Sigmoid colon (tissue), 7 donors: Measurements from ENCODE around the gene COL23A1. TPM values are rescaled to one million over a fixed set of nuclear protein-coding genes. Genes with fewer than 3 reads are reported as not detected.

Experiments
- DNase-seq: peaks from one replicate; pipeline ENCODE4 v3.0.0-alpha.2; 2019
- H3K27ac ChIP-seq, 4 donors: fragments of 200-600 bp; sonication (generic); one replicate each; pipeline ENCODE4 v1.5.1; 2016 to 2019; ENCODE audit warnings: mild to moderate bottlenecking in 1 of 4
- H3K27me3 ChIP-seq, 3 donors: fragments of 200-600 bp; sonication (generic); one replicate each; pipeline ENCODE4 v1.5.1; 2019; ENCODE audit warnings: mild to moderate bottlenecking in 1 of 3
- H3K36me3 ChIP-seq, 4 donors: fragments of 200-600 bp; sonication (generic); one replicate each; pipeline ENCODE4 v1.5.1; 2016 to 2019
- H3K4me1 ChIP-seq, 4 donors: fragments of 200-600 bp; sonication (generic); one replicate each; pipeline ENCODE4 v1.5.1; 2017 to 2019
- H3K4me3 ChIP-seq, 4 donors: fragments of 200-600 bp; sonication (generic); one replicate each; pipeline ENCODE4 v1.5.1; 2017 to 2019; ENCODE audit warnings: mild to moderate bottlenecking in 2 of 4, moderate library complexity in 1 of 4
- H3K9me3 ChIP-seq, 4 donors: fragments of 200-600 bp in 3 of 4; sonication (generic) in 3 of 4; one replicate each; pipeline versions ENCODE4 v1.5.1 to v1.6.1; 2013 to 2019
- CTCF ChIP-seq, 4 experiments: fragments of 450-650 bp in 3 of 4; fragments of 200-600 bp in 1 of 4; IDR thresholded peaks; one replicate each; pipeline ENCODE4 v1.5.1; 2016 to 2019; ENCODE audit warnings: antibody characterized with exemption in 4 of 4, mild to moderate bottlenecking in 3 of 4, moderate library complexity in 2 of 4
- EP300 ChIP-seq, 4 donors: sonication (generic); formaldehyde crosslinking; IDR thresholded peaks; one replicate each; pipeline ENCODE4 v1.6.1; 2017; ENCODE audit warnings: antibody characterized with exemption in 4 of 4
- POLR2A ChIP-seq, 2 donors: fragments of 450-650 bp; IDR thresholded peaks; one replicate each; pipeline ENCODE4 v1.6.1; 2016; ENCODE audit warnings: antibody characterized with exemption in 2 of 2, mild to moderate bottlenecking in 2 of 2, moderate library complexity in 2 of 2
- POLR2AphosphoS5 ChIP-seq, 4 donors: sonication (generic); formaldehyde crosslinking; IDR thresholded peaks; one replicate each; pipeline ENCODE4 v1.6.1; 2017; ENCODE audit warnings: antibody characterized with exemption in 4 of 4
- WGBS, 2 donors: extraction: QIAGEN DNeasy Blood & Tissue Kit; methylation state at CpG; one replicate each; pipeline ENCODE4 v1.1.7; 2013; 5-methylcytosine and 5-hydroxymethylcytosine counted together
- intact Hi-C: fragments of 100-400 bp; cut with DNase I; formaldehyde crosslinking; loops from one replicate; pipeline ENCODE4 v1.15.1; 2023
- polyA plus RNA-seq, 3 donors: library from polyadenylated mRNA; stranded (reverse); fragments of 200-250 nt; gene quantifications; one replicate each; pipeline ENCODE4 v1.2.3, GENCODE V29; 2013
- total RNA-seq, 4 donors: library from RNA; depleted of rRNA; stranded (reverse); fragments of >200 nt; gene quantifications; one replicate each; pipeline ENCODE4 v1.1.0, GENCODE V29; 2016
- donor health status: healthy with polysubstance abuse.
- donor health status: Bipolar disorder and iron deficiency.
- donor health status: healthy.

Gene COL23A1
- total and polyA plus RNA-seq, 7 donors: 0.28 to 1.2 (median 0.57) TPM; not detected in 1

- Histone ChIP-seq H3K9me3 (no peaks in the 10 kb centered on the region), H3K27ac (no peak overlapping the region), H3K4me3 (no peak overlapping the region), H3K27me3 (no peaks in the 10 kb centered on the region), H3K4me1 (no peaks in the 10 kb centered on the region), H3K36me3 (no peaks in the 10 kb centered on the region)
- intact Hi-C loops: no loop called here
- 77 to 82% methylated on average over 10 of the region's 10 CpGs for WGBS, 2 donors
- peak; percentile 27 for DNase-seq
- TF ChIP-seq CTCF (IDR thresholded peaks at IDR 0.05): no peak
- TF ChIP-seq POLR2AphosphoS5 (IDR thresholded peaks at IDR 0.05): no peak
- TF ChIP-seq POLR2A (IDR thresholded peaks at IDR 0.05): no peak
Observed at GRCh38 chr5:178524093-178524882, 65.9 kb downstream of the COL23A1 start.

- TF ChIP-seq POLR2A (IDR thresholded peaks at IDR 0.05): no peak
- TF ChIP-seq POLR2AphosphoS5 (IDR thresholded peaks at IDR 0.05): no peak
- TF ChIP-seq EP300 (IDR thresholded peaks at IDR 0.05): no peak
- no peak for TF ChIP-seq CTCF (IDR thresholded peaks at IDR 0.05)
- WGBS, 2 donors: 93 to 95% methylated on average over 14 of the region's 14 CpGs
Observed at GRCh38 chr5:178522361-178522760, 67.8 kb downstream of the COL23A1 start.

GRCh38 chr5:178520851-178521250 is 69.3 kb downstream of the COL23A1 start:
- no peak for TF ChIP-seq POLR2AphosphoS5 (IDR thresholded peaks at IDR 0.05)
- no peak for TF ChIP-seq POLR2A (IDR thresholded peaks at IDR 0.05)
- no peak for TF ChIP-seq CTCF (IDR thresholded peaks at IDR 0.05)
- Histone ChIP-seq H3K27me3 (no peaks in the 10 kb centered on the region), H3K4me1 (no peaks in the 10 kb centered on the region), H3K4me3 (no peak overlapping the region), H3K27ac (no peak overlapping the region), H3K9me3 (no peaks in the 10 kb centered on the region), H3K36me3 (no peaks in the 10 kb centered on the region)
- DNase-seq: no peak
- 90 to 93% methylated on average over 4 of the region's 4 CpGs for WGBS, 2 donors
- intact Hi-C loops: no loop called here

More at GRCh38 chr5:178522361-178522760, 67.8 kb downstream of the COL23A1 start:
- Histone ChIP-seq H3K27ac (no peak overlapping the region), H3K27me3 (no peaks in the 10 kb centered on the region), H3K36me3 (no peaks in the 10 kb centered on the region), H3K4me3 (no peak overlapping the region), H3K9me3 (no peaks in the 10 kb centered on the region), H3K4me1 (no peaks in the 10 kb centered on the region)
- peak; percentile 12 for DNase-seq
- intact Hi-C loops: no loop called here

GRCh38 chr5:178519804-178520203 is 70.4 kb downstream of the COL23A1 start:
- no peaks in the 10 kb centered on the region for H3K4me1 ChIP-seq
- TF ChIP-seq POLR2AphosphoS5 (IDR thresholded peaks at IDR 0.05) (no peak), EP300 (IDR thresholded peaks at IDR 0.05) (no peak), CTCF (IDR thresholded peaks at IDR 0.05) (no peak), POLR2A (IDR thresholded peaks at IDR 0.05) (no peak)
- 97 to 98% methylated on average over 2 of the region's 2 CpGs for WGBS, 2 donors
- DNase-seq: no peak
- H3K27me3 ChIP-seq: no peaks in the 10 kb centered on the region
- intact Hi-C loops: no loop called here
- no peaks in the 10 kb centered on the region for H3K36me3 ChIP-seq
- no peak overlapping the region for H3K27ac ChIP-seq
- no peak overlapping the region for H3K4me3 ChIP-seq
- no peaks in the 10 kb centered on the region for H3K9me3 ChIP-seq

GRCh38 chr5:178519155-178519554 is 71.0 kb downstream of the COL23A1 start:
- DNase-seq: peak; percentile 38
- WGBS, 2 donors: 95 to 96% methylated on average over 6 of the region's 6 CpGs
- Histone ChIP-seq H3K36me3 (no peaks in the 10 kb centered on the region), H3K27me3 (no peaks in the 10 kb centered on the region), H3K4me1 (no peaks in the 10 kb centered on the region), H3K27ac (no peak overlapping the region), H3K9me3 (no peaks in the 10 kb centered on the region), H3K4me3 (no peak overlapping the region)
- TF ChIP-seq POLR2A (IDR thresholded peaks at IDR 0.05): no peak
- TF ChIP-seq CTCF (IDR thresholded peaks at IDR 0.05): no peak
- TF ChIP-seq POLR2AphosphoS5 (IDR thresholded peaks at IDR 0.05): no peak
- no peak for TF ChIP-seq EP300 (IDR thresholded peaks at IDR 0.05)
- intact Hi-C loops: no loop called here
